Lung (tissue), 12 donors: ENCODE measurements around the gene FEN1. TPM values are rescaled to one million over a fixed set of nuclear protein-coding genes. Genes with fewer than 3 reads are reported as not detected.

ENCODE experiments used
- ATAC-seq: fragments of 200-7000 bp; cut with Tn5 transposase; one replicate; pipeline ENCODE4 v1.9.1; 2020; ENCODE audit warnings: moderate number of reproducible peaks; ENCODE audit not compliant: insufficient read depth, low FRiP score
- DNase-seq, 3 donors: peaks; one replicate each; pipeline ENCODE4 v3.0.0-alpha.2; 2013 to 2017
- H3K27ac ChIP-seq, 2 donors: one replicate each; pipeline ENCODE4 v1.5.1; 2013; ENCODE audit warnings: mild to moderate bottlenecking in 2 of 2, moderate library complexity in 2 of 2, control low read depth in 1 of 2, inconsistent platforms in 1 of 2, low read depth in 1 of 2, low read length in 1 of 2
- H3K27me3 ChIP-seq, 3 donors: one replicate each; pipeline ENCODE4 v1.5.1; 2013; ENCODE audit warnings: low read length in 2 of 3; ENCODE audit not compliant: control insufficient read depth in 3 of 3, insufficient read depth in 3 of 3
- H3K36me3 ChIP-seq, 4 donors: one replicate each; pipeline ENCODE4 v1.5.1; 2013; ENCODE audit warnings: low read length in 4 of 4, mild to moderate bottlenecking in 1 of 4, moderate library complexity in 1 of 4; ENCODE audit not compliant: control insufficient read depth in 4 of 4, insufficient read depth in 4 of 4
- H3K4me1 ChIP-seq, 5 donors: one replicate each; pipeline ENCODE4 v1.5.1; 2013; ENCODE audit warnings: low read length in 5 of 5, mild to moderate bottlenecking in 2 of 5, moderate library complexity in 1 of 5; ENCODE audit not compliant: control insufficient read depth in 5 of 5, insufficient read depth in 5 of 5
- H3K4me3 ChIP-seq: one replicate; pipeline ENCODE4 v1.5.1; 2013; ENCODE audit warnings: mild to moderate bottlenecking, control low read depth, moderate library complexity
- H3K9ac ChIP-seq, 2 donors: one replicate each; pipeline ENCODE4 v1.5.1; 2013; ENCODE audit warnings: low read length in 2 of 2, control low read depth in 1 of 2; ENCODE audit not compliant: insufficient read depth in 1 of 2
- H3K9me3 ChIP-seq, 4 donors: one replicate each; pipeline ENCODE4 v1.5.1; 2013; ENCODE audit warnings: low read length in 3 of 4, mild to moderate bottlenecking in 1 of 4, moderate library complexity in 1 of 4; ENCODE audit not compliant: control insufficient read depth in 4 of 4, insufficient read depth in 3 of 4
- CTCF ChIP-seq: IDR thresholded peaks from 2 replicates; pipeline ENCODE4 v1.5.1; 2012; ENCODE audit warnings: mild to moderate bottlenecking; ENCODE audit errors: control extremely low read depth, extremely low read depth
- WGBS, 2 donors: extraction: QIAGEN DNeasy Blood & Tissue Kit; methylation state at CpG; one replicate each; pipeline ENCODE4 v1.1.7; 2013; 5-methylcytosine and 5-hydroxymethylcytosine counted together
- polyA plus RNA-seq, 2 donors: library from polyadenylated mRNA; stranded (reverse); fragments of 200-250 nt; gene quantifications; one replicate each; pipeline ENCODE4 v1.2.1, GENCODE V29; 2013
- total RNA-seq, 2 donors: library from RNA; depleted of rRNA in 1 of 2; stranded (reverse); fragments of >200 nt in 1 of 2; gene quantifications; one replicate each; pipeline ENCODE4 v1.2.1, GENCODE V29; 2014 to 2021
- donor health status: control.
- donor health status: control.
- donor health status: Bipolar disorder and iron deficiency.
- donor health status: healthy.
- donor health status: DM: yes; HTN: yes; CAD: no.

The FEN1 gene
- total and polyA plus RNA-seq, 4 donors = 6.4 to 13.2 (median 10.2) TPM

- no peak for ATAC-seq
- TF ChIP-seq CTCF = no peak
- H3K27me3 ChIP-seq = no peaks in the 10 kb centered on the region
- no peak for DNase-seq
- no peak overlapping the region for H3K27ac ChIP-seq
- peaks cover 0 to 14% (median 10%) of the 10 kb centered on the region in 4 donors for H3K36me3 ChIP-seq
- peaks cover 0 to 2% (median 0%) of the 10 kb centered on the region in 5 donors for H3K4me1 ChIP-seq
- H3K9me3 ChIP-seq = no peaks in the 10 kb centered on the region
- no peak overlapping the region for H3K9ac ChIP-seq
- 87 to 93% methylated on average over 14 of the region's 14 CpGs for WGBS, 2 donors
- H3K4me3 ChIP-seq = no peak overlapping the region
Measured at GRCh38 chr11:61779666-61780525, 12.8 kb upstream of the FEN1 start.

- no peak for TF ChIP-seq CTCF
- ATAC-seq (no peak), DNase-seq (no peak)
- H3K27ac ChIP-seq = no peak overlapping the region
- H3K4me3 ChIP-seq = no peak overlapping the region
- 84 to 92% methylated on average over 8 to 9 of the region's 9 CpGs for WGBS, 2 donors
- H3K9ac ChIP-seq = no peak overlapping the region
- peaks cover 0 to 2% (median 0%) of the 10 kb centered on the region in 5 donors for H3K4me1 ChIP-seq
- H3K27me3 ChIP-seq = no peaks in the 10 kb centered on the region
- H3K36me3 ChIP-seq = peaks cover 0 to 19% (median 14%) of the 10 kb centered on the region in 4 donors
- no peaks in the 10 kb centered on the region for H3K9me3 ChIP-seq
Measured at GRCh38 chr11:61780581-61781162, 12.0 kb upstream of the FEN1 start.

- WGBS, 2 donors = 85 to 88% methylated on average over 5 of the region's 5 CpGs
Measured at GRCh38 chr11:61781585-61781984, 11.1 kb upstream of the FEN1 start.

More at GRCh38 chr11:61781585-61781984, 11.1 kb upstream of the FEN1 start:
- Histone ChIP-seq H3K9me3 (no peaks in the 10 kb centered on the region), H3K27ac (no peak overlapping the region), H3K4me3 (no peak overlapping the region), H3K4me1 (peaks cover 0 to 2% (median 0%) of the 10 kb centered on the region in 5 donors), H3K9ac (no peak overlapping the region), H3K36me3 (peaks cover 0 to 28% (median 17%) of the 10 kb centered on the region in 4 donors), H3K27me3 (no peaks in the 10 kb centered on the region)
- TF ChIP-seq CTCF = no peak
- DNase-seq (no peak), ATAC-seq (no peak)
